NCI-H146 treated with DMSO at 0.1 percent for 48 hours (cell line): ENCODE measurements around the gene MEIOSIN.

Experiments used
- DNase-seq: peaks from one replicate; lab custom pipeline; 2025; ENCODE audit not compliant: unreplicated experiment; lab: John Stamatoyannopoulos, UW

Gene MEIOSIN

GRCh38 chr19:45764945-45765701, 31.9 kb downstream of the MEIOSIN start:
- DNase-seq = no peak

GRCh38 chr19:45765702-45766295, 32.6 kb downstream of the MEIOSIN start:
- DNase-seq = no peak

GRCh38 chr19:45766296-45766868, 33.1 kb downstream of the MEIOSIN start:
- DNase-seq = no peak

- no peak for DNase-seq
These were observed 33.7 kb downstream of the MEIOSIN start for GRCh38 chr19:45766869-45767346.

- DNase-seq = no peak
These were observed 34.2 kb downstream of the MEIOSIN start for GRCh38 chr19:45767410-45767880.

- DNase-seq = no peak
These were observed 34.8 kb downstream of the MEIOSIN start for GRCh38 chr19:45767881-45768654.

- no peak for DNase-seq
These were observed 35.4 kb downstream of the MEIOSIN start for GRCh38 chr19:45768655-45768983.

GRCh38 chr19:45768984-45769782, 35.9 kb downstream of the MEIOSIN start, which contains the start of gene SIX5:
Gene SIX5 (minus strand): TSS chr19:45769252. CDS start chr19:45768844, 408 bp downstream.
- peak; percentile 88 for DNase-seq

GRCh38 chr19:45769821-45770191, 36.6 kb downstream of the MEIOSIN start:
- DNase-seq = no peak

- peak; percentile 96 for DNase-seq
These were observed 37.2 kb downstream of the MEIOSIN start for GRCh38 chr19:45770192-45771101.

GRCh38 chr19:45771311-45771933, 38.2 kb downstream of the MEIOSIN start:
- DNase-seq = no peak

- DNase-seq = no peak
These were observed 39.0 kb downstream of the MEIOSIN start for GRCh38 chr19:45772130-45772840.

- no peak for DNase-seq
These were observed 39.7 kb downstream of the MEIOSIN start for GRCh38 chr19:45772912-45773311.

GRCh38 chr19:45773384-45773783, 40.1 kb downstream of the MEIOSIN start:
- no peak for DNase-seq

GRCh38 chr19:45774765-45775164, 41.5 kb downstream of the MEIOSIN start:
- DNase-seq = no peak

GRCh38 chr19:45777395-45777961, 44.2 kb downstream of the MEIOSIN start:
- no peak for DNase-seq

GRCh38 chr19:45778010-45778661, 44.9 kb downstream of the MEIOSIN start:
- DNase-seq = no peak
